ENCODE measurements around the gene NISCH. TPM values are rescaled to one million over a fixed set of nuclear protein-coding genes. Genes with fewer than 3 reads are reported as not detected.

Gene NISCH
- total and polyA plus RNA-seq, 12 donors, result 24.0 to 56.3 (median 41.9) TPM

DNA sequence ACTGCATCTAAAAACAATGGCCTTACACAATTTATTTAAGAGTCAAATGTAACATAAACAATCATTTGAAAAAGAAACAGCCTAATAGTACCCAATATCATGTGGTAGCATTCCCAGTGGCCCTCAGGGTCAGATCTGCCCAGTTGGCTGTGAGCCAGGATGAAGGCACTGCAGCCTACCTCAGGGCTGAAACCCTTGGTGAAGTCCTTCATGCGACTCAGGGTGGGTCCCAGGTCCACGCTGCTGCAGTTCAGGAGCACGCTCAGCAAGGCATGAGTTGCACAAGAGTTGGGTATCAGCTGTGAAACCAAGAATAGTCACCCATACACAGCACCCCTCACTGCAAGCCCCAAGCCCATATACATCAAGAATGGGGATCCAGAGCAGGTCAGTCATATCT is 47.6 kb upstream of the NISCH start:
- intact Hi-C loops (cut with DNase I), result no loop called here
- H3K4me3 ChIP-seq, result no peak overlapping the region
- 93 to 97% methylated on average over 3 of the region's 3 CpGs for WGBS, 2 donors
- H3K27ac ChIP-seq, result no peak overlapping the region
- no peak for ATAC-seq
- no peak for DNase-seq
- TF ChIP-seq, protein P1, sequence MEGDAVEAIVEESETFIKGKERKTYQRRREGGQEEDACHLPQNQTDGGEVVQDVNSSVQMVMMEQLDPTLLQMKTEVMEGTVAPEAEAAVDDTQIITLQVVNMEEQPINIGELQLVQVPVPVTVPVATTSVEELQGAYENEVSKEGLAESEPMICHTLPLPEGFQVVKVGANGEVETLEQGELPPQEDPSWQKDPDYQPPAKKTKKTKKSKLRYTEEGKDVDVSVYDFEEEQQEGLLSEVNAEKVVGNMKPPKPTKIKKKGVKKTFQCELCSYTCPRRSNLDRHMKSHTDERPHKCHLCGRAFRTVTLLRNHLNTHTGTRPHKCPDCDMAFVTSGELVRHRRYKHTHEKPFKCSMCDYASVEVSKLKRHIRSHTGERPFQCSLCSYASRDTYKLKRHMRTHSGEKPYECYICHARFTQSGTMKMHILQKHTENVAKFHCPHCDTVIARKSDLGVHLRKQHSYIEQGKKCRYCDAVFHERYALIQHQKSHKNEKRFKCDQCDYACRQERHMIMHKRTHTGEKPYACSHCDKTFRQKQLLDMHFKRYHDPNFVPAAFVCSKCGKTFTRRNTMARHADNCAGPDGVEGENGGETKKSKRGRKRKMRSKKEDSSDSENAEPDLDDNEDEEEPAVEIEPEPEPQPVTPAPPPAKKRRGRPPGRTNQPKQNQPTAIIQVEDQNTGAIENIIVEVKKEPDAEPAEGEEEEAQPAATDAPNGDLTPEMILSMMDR (IDR thresholded peaks at IDR 0.05), result no peak
- H3K4me1 ChIP-seq, result peaks cover 6 to 45% (median 36%) of the 10 kb centered on the region in 9 donors
- peaks cover 0 to 60% (median 35%) of the 10 kb centered on the region in 9 donors for H3K36me3 ChIP-seq
- H3K9me3 ChIP-seq, result no peaks in the 10 kb centered on the region
- H3K27me3 ChIP-seq, result no peaks in the 10 kb centered on the region

DNA sequence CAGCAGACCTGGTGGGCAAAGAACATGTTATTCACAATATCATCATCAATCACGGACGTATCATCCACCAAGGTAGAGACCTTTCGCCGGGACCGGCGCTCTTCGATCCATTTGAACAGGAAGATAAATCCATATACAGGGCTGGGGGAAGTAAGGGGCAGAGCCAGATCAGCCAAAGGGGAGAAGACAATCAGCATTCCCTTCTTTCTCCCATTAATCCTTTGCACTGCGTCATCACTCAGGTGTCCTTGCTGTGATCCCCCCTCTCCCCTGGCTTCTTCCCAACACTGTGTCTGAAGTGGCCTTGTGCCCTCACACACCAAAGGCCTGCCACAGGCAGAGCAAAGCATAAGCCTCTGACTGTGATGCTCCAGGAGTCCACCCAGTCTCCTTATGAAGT is 46.9 kb upstream of the NISCH start:
- no peak overlapping the region for H3K27ac ChIP-seq
- H3K9me3 ChIP-seq, result no peaks in the 10 kb centered on the region
- DNase-seq, result no peak
- peaks cover 6 to 49% (median 41%) of the 10 kb centered on the region in 9 donors for H3K4me1 ChIP-seq
- TF ChIP-seq, protein P1 (IDR thresholded peaks at IDR 0.05), result no peak
- ATAC-seq, result no peak
- peaks cover 0 to 58% (median 29%) of the 10 kb centered on the region in 9 donors for H3K36me3 ChIP-seq
- H3K27me3 ChIP-seq, result no peaks in the 10 kb centered on the region
- WGBS, 2 donors, result 90 to 95% methylated on average over 8 of the region's 8 CpGs
- intact Hi-C loops (cut with DNase I), result no loop called here
- peak overlapping the region in 5 of 10 donors; percentile 67 to 100 (median 98) for H3K4me3 ChIP-seq

DNA sequence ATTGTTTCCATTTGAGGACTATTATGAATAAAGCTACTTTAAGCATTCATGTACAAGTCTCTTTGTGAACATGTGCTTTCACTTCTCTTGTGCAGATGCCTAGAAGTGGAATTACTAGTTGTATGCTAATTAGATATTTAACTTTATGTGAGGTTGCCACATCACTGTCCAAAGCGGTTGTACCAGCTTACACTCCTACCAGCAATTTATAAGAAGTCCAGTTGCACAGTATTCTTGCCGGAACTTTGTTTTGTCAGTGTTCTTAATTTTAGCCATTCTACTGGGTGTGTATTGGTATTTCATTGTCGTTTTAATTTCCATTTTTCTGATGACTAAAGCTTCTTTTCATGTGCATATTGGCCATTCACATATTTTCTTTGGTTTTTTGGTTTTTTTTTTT is 39.6 kb upstream of the NISCH start:
- intact Hi-C loops (cut with DNase I), result no loop called here
- Histone ChIP-seq H3K9me3 (no peaks in the 10 kb centered on the region), H3K4me1 (peaks cover 6 to 30% (median 26%) of the 10 kb centered on the region in 9 donors), H3K27me3 (no peaks in the 10 kb centered on the region), H3K36me3 (peaks cover 0 to 44% (median 6%) of the 10 kb centered on the region in 9 donors), H3K27ac (no peak overlapping the region), H3K4me3 (no peak overlapping the region)
- TF ChIP-seq, protein P1 (IDR thresholded peaks at IDR 0.05), result no peak
- DNase-seq (no peak), ATAC-seq (no peak)
- 88 to 97% methylated on average over 3 of the region's 3 CpGs for WGBS, 2 donors

DNA sequence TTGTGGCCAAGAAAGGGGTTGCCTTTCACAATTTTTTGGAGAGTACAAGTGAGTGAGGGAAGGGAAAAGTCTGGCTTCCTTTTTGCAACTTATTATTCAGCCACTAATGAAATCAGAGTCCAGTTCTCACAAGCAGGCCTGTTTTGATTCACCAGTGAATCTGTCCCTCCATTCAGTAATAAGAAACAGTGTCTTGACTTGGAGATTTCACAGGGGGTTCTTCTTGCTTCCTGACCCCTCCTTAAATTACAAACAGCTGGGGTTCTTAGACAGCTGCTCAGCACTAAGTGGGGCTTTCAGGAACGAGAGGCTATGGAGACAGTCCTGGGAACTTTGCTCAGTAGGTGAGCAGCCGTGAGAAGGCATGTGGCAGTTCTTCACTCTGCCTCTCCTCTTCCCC is 35.0 kb upstream of the NISCH start:
- Histone ChIP-seq H3K27ac (no peak overlapping the region), H3K4me1 (no peaks in the 10 kb centered on the region), H3K36me3 (peaks cover 0 to 23% (median 6%) of the 10 kb centered on the region in 9 donors), H3K9me3 (no peaks in the 10 kb centered on the region), H3K27me3 (no peaks in the 10 kb centered on the region), H3K4me3 (no peak overlapping the region)
- TF ChIP-seq, protein P1 (IDR thresholded peaks at IDR 0.05), result no peak
- intact Hi-C loops (cut with DNase I), result no loop called here
- ATAC-seq (no peak), DNase-seq (no peak)
- 75 to 85% methylated on average over 2 of the region's 2 CpGs for WGBS, 2 donors

Measured in heart right ventricle (tissue), 16 donors.